PC-3 (cell line): ENCODE results near the gene ZFYVE28.
"Not testable (repeated sequence)": the region's sequence is repeated elsewhere in the genome, so short reads cannot be mapped to it uniquely, and the experiment has no call there.

ENCODE experiments used
- EZH2 ChIP-seq: fragments of 300-600 bp; sonication (generic); IDR thresholded peaks from one replicate; pipeline ENCODE4 v1.6.1; 2017; ENCODE audit warnings: antibody characterized with exemption, mild to moderate bottlenecking, low read length; ENCODE audit not compliant: unreplicated experiment
- EZH2phosphoT487 ChIP-seq: fragments of 300-600 bp; sonication (generic); IDR thresholded peaks from 2 replicates; pipeline ENCODE4 v1.6.1; 2018; ENCODE audit warnings: mild to moderate bottlenecking, antibody characterized with exemption, low read length, borderline replicate concordance
- TF ChIP-seq, protein P1 (sequence below): fragments of 300-600 bp; sonication (generic); conservative IDR thresholded peaks from 2 replicates; pipeline ENCODE4 v1.5.1; 2017; ENCODE audit warnings: antibody characterized with exemption, low read depth, mild to moderate bottlenecking, low read length

DNA sequence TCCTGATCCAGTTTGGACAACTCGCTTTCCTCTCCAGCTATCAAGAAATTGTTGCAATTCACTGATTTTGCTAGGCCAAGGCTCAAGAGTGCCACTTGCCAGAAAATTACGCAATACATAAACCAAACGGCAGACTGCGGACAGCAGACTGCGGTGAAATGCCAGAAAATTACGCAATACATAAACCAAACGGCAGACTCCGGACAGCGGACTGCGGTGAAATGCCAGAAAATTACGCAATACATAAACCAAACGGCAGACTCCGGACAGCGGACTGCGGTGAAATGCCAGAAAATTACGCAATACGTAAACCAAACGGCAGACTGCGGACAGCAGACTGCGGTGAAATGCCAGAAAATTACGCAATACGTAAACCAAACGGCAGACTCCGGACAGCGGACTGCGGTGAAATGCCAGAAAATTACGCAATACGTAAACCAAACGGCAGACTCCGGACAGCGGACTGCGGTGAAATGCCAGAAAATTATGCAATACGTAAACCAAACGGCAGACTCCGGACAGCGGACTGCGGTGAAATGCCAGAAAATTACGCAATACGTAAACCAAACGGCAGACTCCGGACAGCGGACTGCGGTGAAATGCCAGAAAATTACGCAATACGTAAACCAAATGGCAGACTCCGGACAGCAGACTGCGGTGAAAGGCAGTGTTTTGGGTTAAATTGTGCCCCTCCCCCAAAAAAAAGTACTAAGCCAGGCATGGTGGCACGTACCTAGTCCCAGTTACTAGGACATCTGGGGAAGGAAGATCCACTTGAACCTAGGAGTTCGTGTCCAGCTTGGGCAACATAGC lies 11.7 kb upstream of the ZFYVE28 start:
- TF ChIP-seq, protein P1, sequence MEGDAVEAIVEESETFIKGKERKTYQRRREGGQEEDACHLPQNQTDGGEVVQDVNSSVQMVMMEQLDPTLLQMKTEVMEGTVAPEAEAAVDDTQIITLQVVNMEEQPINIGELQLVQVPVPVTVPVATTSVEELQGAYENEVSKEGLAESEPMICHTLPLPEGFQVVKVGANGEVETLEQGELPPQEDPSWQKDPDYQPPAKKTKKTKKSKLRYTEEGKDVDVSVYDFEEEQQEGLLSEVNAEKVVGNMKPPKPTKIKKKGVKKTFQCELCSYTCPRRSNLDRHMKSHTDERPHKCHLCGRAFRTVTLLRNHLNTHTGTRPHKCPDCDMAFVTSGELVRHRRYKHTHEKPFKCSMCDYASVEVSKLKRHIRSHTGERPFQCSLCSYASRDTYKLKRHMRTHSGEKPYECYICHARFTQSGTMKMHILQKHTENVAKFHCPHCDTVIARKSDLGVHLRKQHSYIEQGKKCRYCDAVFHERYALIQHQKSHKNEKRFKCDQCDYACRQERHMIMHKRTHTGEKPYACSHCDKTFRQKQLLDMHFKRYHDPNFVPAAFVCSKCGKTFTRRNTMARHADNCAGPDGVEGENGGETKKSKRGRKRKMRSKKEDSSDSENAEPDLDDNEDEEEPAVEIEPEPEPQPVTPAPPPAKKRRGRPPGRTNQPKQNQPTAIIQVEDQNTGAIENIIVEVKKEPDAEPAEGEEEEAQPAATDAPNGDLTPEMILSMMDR = not testable (repeated sequence)
- not testable (repeated sequence) for TF ChIP-seq EZH2
- peak; percentile 99 for TF ChIP-seq EZH2phosphoT487
